GM12878 (cell line): ENCODE results near the gene ARHGAP19. TPM values are rescaled to one million over a fixed set of nuclear protein-coding genes. Genes with fewer than 3 reads are reported as not detected.

Source experiments
- BCLAF1 ChIP-seq: fragments of 450-650 bp; IDR thresholded peaks from 2 replicates; pipeline ENCODE4 v1.6.1; 2017; ENCODE audit warnings: antibody characterized with exemption, mild to moderate bottlenecking, moderate library complexity
- BRCA1 ChIP-seq: IDR thresholded peaks from 2 replicates; pipeline ENCODE4 v1.6.1; 2011; ENCODE audit warnings: low read depth, low read length, improper control_type of control experiment
- E4F1 ChIP-seq: fragments of 450-650 bp; IDR thresholded peaks from 2 replicates; pipeline ENCODE4 v1.6.1; 2018; ENCODE audit warnings: borderline replicate concordance, mild to moderate bottlenecking; ENCODE audit not compliant: partially characterized antibody
- HDAC6 ChIP-seq: fragments of 200-600 bp; sonication (generic); IDR thresholded peaks from one replicate; pipeline ENCODE4 v1.8.0; 2017; ENCODE audit warnings: antibody characterized with exemption; ENCODE audit not compliant: unreplicated experiment
- HDGF ChIP-seq: fragments of 450-650 bp; IDR thresholded peaks from 2 replicates; pipeline ENCODE4 v1.6.1; 2016; ENCODE audit warnings: antibody characterized with exemption
- KLF5 ChIP-seq: fragments of 450-650 bp; IDR thresholded peaks from 2 replicates; pipeline ENCODE4 v1.6.1; 2014; ENCODE audit warnings: mild to moderate bottlenecking; ENCODE audit not compliant: partially characterized antibody
- MEF2B ChIP-seq: fragments of 450-650 bp; IDR thresholded peaks from 2 replicates; pipeline ENCODE4 v1.6.1; 2018; ENCODE audit warnings: mild to moderate bottlenecking, moderate library complexity; ENCODE audit not compliant: partially characterized antibody, poor library complexity, severe bottlenecking
- MYB ChIP-seq: fragments of 150-350 bp; IDR thresholded peaks from 2 replicates; pipeline ENCODE4 v1.6.1; 2014; ENCODE audit warnings: mild to moderate bottlenecking, low read depth, low read length, borderline replicate concordance
- POLR2AphosphoS2 ChIP-seq: IDR thresholded peaks from 2 replicates; pipeline ENCODE4 v1.6.1; 2011; ENCODE audit warnings: low read depth, mild to moderate bottlenecking, low read length, improper control_type of control experiment, moderate library complexity
- RELA ChIP-seq: fragments of 450-650 bp; IDR thresholded peaks from 2 replicates; pipeline ENCODE4 v1.8.0; 2014; ENCODE audit warnings: borderline replicate concordance; ENCODE audit not compliant: partially characterized antibody
- SMC3 ChIP-seq: IDR thresholded peaks from 2 replicates; pipeline ENCODE4 v1.6.1; 2011; ENCODE audit warnings: low read length, improper control_type of control experiment, borderline replicate concordance
- SREBF1 ChIP-seq: IDR thresholded peaks from 2 replicates; pipeline ENCODE4 v1.6.1; 2012; ENCODE audit warnings: mild to moderate bottlenecking, low read length
- STAT1 ChIP-seq: fragments of 450-650 bp; conservative IDR thresholded peaks from 2 replicates; pipeline ENCODE4 v1.6.1; 2014; ENCODE audit warnings: antibody characterized with exemption, mild to moderate bottlenecking
- ZZZ3 ChIP-seq: IDR thresholded peaks from 2 replicates; pipeline ENCODE4 v1.6.1; 2011; ENCODE audit warnings: low read depth; ENCODE audit not compliant: control insufficient read depth, insufficient read length
- polyA plus RNA-seq, 11 experiments: library from polyadenylated mRNA; depleted of rRNA in 4 of 11; unstranded in 6 of 11; stranded (reverse) in 5 of 11; fragments of >200 nt; fragmentation: Nextera tagmentation in 4 of 11; fragmentation: Illumina TruSeq in 1 of 11; extraction: Ambion mirVana in 4 of 11; extraction: Trizol in 1 of 11; gene quantifications; 1 replicate in 1 of 11; 2 replicates in 10 of 11; pipeline versions ENCODE4 v1.2.1 to v1.2.3, GENCODE V29; 2011 to 2016; ENCODE audit warnings: inconsistent platforms in 2 of 11, missing spikeins in 2 of 11, low read depth in 1 of 11
- total RNA-seq, 4 experiments: library from RNA; depleted of rRNA in 3 of 4; stranded (reverse); fragments of >200 nt in 3 of 4; fragmentation: Illumina TruSeq in 1 of 4; extraction: Trizol in 1 of 4; gene quantifications; 2 replicates each; pipeline versions ENCODE4 v1.2.1 to v1.2.3, GENCODE V29; 2013 to 2021
- TF ChIP-seq, protein P1 (sequence below), 3 experiments: IDR thresholded peaks in 2 of 3; conservative IDR thresholded peaks in 1 of 3; 2 replicates each; pipeline ENCODE4 v1.5.1; 2011; ENCODE audit warnings: low read depth in 3 of 3, low read length in 3 of 3, mild to moderate bottlenecking in 3 of 3, control low read depth in 2 of 3, moderate library complexity in 2 of 3, inconsistent platforms in 1 of 3, mixed read lengths in 1 of 3; ENCODE audit not compliant: control insufficient read depth in 2 of 3, insufficient read depth in 1 of 3; ENCODE audit errors: extremely low read depth in 1 of 3
- TF ChIP-seq, protein P2 (sequence below): fragments of 450-650 bp; IDR thresholded peaks from 2 replicates; pipeline ENCODE4 v1.6.1; 2017; ENCODE audit warnings: mild to moderate bottlenecking, moderate library complexity

ARHGAP19 gene
- total and polyA plus RNA-seq, 10 of the 15 experiments (the other 5 are each of a cell fraction or from before 2014, with no cell fraction given): 13.3 to 40.7 (median 22.6) TPM

- TF ChIP-seq BCLAF1 (peak; percentile 97), E4F1 (peak; percentile 48), RELA (peak; percentile 88), SMC3 (no peak), POLR2AphosphoS2 (no peak), HDGF (no peak), BRCA1 (no peak), MYB (no peak), MEF2B (no peak), SREBF1 (peak; percentile 97), HDAC6 (no peak), ZZZ3 (no peak), KLF5 (peak; percentile 99), STAT1 (0 out of 2 replicates have a peak, but pooled peaks have one; percentile 75)
- TF ChIP-seq, protein P1, sequence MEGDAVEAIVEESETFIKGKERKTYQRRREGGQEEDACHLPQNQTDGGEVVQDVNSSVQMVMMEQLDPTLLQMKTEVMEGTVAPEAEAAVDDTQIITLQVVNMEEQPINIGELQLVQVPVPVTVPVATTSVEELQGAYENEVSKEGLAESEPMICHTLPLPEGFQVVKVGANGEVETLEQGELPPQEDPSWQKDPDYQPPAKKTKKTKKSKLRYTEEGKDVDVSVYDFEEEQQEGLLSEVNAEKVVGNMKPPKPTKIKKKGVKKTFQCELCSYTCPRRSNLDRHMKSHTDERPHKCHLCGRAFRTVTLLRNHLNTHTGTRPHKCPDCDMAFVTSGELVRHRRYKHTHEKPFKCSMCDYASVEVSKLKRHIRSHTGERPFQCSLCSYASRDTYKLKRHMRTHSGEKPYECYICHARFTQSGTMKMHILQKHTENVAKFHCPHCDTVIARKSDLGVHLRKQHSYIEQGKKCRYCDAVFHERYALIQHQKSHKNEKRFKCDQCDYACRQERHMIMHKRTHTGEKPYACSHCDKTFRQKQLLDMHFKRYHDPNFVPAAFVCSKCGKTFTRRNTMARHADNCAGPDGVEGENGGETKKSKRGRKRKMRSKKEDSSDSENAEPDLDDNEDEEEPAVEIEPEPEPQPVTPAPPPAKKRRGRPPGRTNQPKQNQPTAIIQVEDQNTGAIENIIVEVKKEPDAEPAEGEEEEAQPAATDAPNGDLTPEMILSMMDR (IDR thresholded peaks at IDR 0.05 in 2 of 3, conservative IDR thresholded peaks at IDR 0.05 in 1 of 3; ENCODE audit: control insufficient read depth in 2 of 3, extremely low read depth in 1 of 3, insufficient read depth in 1 of 3, low read depth in 3 of 3, low read length in 3 of 3): no peak
- TF ChIP-seq, protein P2, sequence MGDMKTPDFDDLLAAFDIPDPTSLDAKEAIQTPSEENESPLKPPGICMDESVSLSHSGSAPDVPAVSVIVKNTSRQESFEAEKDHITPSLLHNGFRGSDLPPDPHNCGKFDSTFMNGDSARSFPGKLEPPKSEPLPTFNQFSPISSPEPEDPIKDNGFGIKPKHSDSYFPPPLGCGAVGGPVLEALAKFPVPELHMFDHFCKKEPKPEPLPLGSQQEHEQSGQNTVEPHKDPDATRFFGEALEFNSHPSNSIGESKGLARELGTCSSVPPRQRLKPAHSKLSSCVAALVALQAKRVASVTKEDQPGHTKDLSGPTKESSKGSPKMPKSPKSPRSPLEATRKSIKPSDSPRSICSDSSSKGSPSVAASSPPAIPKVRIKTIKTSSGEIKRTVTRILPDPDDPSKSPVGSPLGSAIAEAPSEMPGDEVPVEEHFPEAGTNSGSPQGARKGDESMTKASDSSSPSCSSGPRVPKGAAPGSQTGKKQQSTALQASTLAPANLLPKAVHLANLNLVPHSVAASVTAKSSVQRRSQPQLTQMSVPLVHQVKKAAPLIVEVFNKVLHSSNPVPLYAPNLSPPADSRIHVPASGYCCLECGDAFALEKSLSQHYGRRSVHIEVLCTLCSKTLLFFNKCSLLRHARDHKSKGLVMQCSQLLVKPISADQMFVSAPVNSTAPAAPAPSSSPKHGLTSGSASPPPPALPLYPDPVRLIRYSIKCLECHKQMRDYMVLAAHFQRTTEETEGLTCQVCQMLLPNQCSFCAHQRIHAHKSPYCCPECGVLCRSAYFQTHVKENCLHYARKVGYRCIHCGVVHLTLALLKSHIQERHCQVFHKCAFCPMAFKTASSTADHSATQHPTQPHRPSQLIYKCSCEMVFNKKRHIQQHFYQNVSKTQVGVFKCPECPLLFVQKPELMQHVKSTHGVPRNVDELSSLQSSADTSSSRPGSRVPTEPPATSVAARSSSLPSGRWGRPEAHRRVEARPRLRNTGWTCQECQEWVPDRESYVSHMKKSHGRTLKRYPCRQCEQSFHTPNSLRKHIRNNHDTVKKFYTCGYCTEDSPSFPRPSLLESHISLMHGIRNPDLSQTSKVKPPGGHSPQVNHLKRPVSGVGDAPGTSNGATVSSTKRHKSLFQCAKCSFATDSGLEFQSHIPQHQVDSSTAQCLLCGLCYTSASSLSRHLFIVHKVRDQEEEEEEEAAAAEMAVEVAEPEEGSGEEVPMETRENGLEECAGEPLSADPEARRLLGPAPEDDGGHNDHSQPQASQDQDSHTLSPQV: no peak
Measured at GRCh38 chr10:97334370-97335175, 42.1 kb upstream of the ARHGAP19 start, which contains the start of gene FRAT2 (continued).
